ENCODE results near the gene NFKBIE. TPM values are rescaled to one million over a fixed set of nuclear protein-coding genes. Genes with fewer than 3 reads are reported as not detected.

The NFKBIE gene
- total and polyA plus RNA-seq, 9 of the 15 experiments (the other 6 are each of a cell fraction or from before 2014, with no cell fraction given) = 2.1 to 16.4 (median 11.7) TPM

DNA sequence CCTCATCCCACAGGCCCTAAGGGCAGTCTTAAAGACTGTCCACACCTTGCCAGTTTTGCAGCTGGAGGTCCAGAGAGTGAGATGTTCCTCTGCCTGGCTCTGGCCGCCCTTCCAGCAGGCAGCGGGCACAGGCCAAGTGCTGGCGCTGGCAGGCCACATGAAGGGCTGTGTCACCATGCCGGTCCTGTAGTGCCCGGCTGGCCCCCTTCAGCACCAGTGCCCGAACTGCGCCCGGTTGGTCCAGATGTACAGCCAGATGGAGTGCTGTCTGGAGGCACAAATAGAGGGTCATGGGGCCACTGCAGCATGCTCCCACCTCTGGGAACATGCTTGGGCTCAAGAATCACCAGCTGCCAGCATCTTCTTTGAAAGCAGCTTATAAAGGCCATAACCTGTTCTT lies 3.8 kb downstream of the NFKBIE start:
- intact Hi-C loops (cut with micrococcal nuclease) (no loop called here), in situ Hi-C loops (cut with MboI) (no loop called here)
- peaks cover 27 to 50% of the 10 kb centered on the region in 2 experiments; a peak in 4 of 5 replicates for H3K4me1 ChIP-seq (replicated peaks in 1 of 2; ENCODE audit: control insufficient read depth in 2 of 2, insufficient read depth in 2 of 2, low read length in 2 of 2)
- peaks cover 23% of the 10 kb centered on the region for H3K79me2 ChIP-seq (ENCODE audit: control insufficient read depth, insufficient read depth, low read length)
- H3K9me1 ChIP-seq (ENCODE audit: control insufficient read depth, insufficient read depth, low read length) = peaks cover 6% of the 10 kb centered on the region
- 94% methylated on average over 8 of the region's 8 CpGs for WGBS (ENCODE audit: insufficient coverage, low coverage, missing lambda C conversion rate)
- no peak overlapping the region for H3K4me2 ChIP-seq (ENCODE audit: insufficient read depth, low read length)
- H3K27ac ChIP-seq (ENCODE audit: extremely low read depth, low read depth, low read length) = no peak overlapping the region
- no peaks in the 10 kb centered on the region for H3K9me3 ChIP-seq (replicated peaks; ENCODE audit: control insufficient read depth, insufficient read depth, low read depth, low read length)
- FAIRE-seq (no peak), DNase-seq (ENCODE audit: extremely low read depth in 1 of 4, low spot score in 3 of 4) (no peak), ATAC-seq (no peak)
- no peak for TF ChIP-seq PYGO2 (tag; IDR thresholded peaks at IDR 0.05)
- no peak for TF ChIP-seq OTX1 (CRISPR knock-in tag; IDR thresholded peaks at IDR 0.05)
- TF ChIP-seq ZNF121 (CRISPR knock-in tag; conservative IDR thresholded peaks at IDR 0.05) = no peak
- TF ChIP-seq SMAD1 (IDR thresholded peaks at IDR 0.05; ENCODE audit: low read depth, low read length, partially characterized antibody) = no peak
- 0 out of 2 replicates have a peak, but pooled peaks have one; percentile 33 for TF ChIP-seq RBFOX2 (IDR thresholded peaks at IDR 0.05; ENCODE audit: low read depth, low read length)
- no peak for TF ChIP-seq TGIF2 (CRISPR knock-in tag; IDR thresholded peaks at IDR 0.05)
- ChIA-PET CTCF (ENCODE audit: low intra/inter-chr PET ratio) (no interaction called here), POLR2A (interaction anchor here (0.6 to 8.2 kb wide), 6 partner anchors 14 to 868 kb away, joined by 3 to 69 read pairs (median 3); partner anchors contain the start of genes GTPBP2 and HSP90AB1)
- peaks cover 49% of the 10 kb centered on the region; the same call in 1 of the 3 replicates for H3K36me3 ChIP-seq (ENCODE audit: control insufficient read depth, insufficient read depth, low read length)
- no peaks in the 10 kb centered on the region for H3K27me3 ChIP-seq (ENCODE audit: control insufficient read depth in 2 of 2, insufficient read depth in 2 of 2, low read length in 2 of 2)
- H3K9ac ChIP-seq (ENCODE audit: insufficient read depth in 1 of 2, low read depth in 2 of 2, low read length in 2 of 2) = no peak overlapping the region
- no TSS peak for BruUV-seq (replicated peaks)
- no peak overlapping the region for H2AFZ ChIP-seq (ENCODE audit: low read depth, low read length)
- H4K20me1 ChIP-seq (replicated peaks; ENCODE audit: control insufficient read depth, insufficient read depth, low read length) = peaks cover 1% of the 10 kb centered on the region
- H3K4me3 ChIP-seq = no peak overlapping the region
